HG03066 (cell line): ENCODE results near the gene CIC.

Experiments
- ATAC-seq: cut with Tn5 transposase; IDR thresholded peaks from one replicate; pipeline ENCODE4 v1.9.1; 2021; ENCODE audit warnings: low read depth; ENCODE audit not compliant: unreplicated experiment

Gene CIC

GRCh38 chr19:42275103-42275502 lies 6.1 kb downstream of the CIC start:
- ATAC-seq: no peak

DNA sequence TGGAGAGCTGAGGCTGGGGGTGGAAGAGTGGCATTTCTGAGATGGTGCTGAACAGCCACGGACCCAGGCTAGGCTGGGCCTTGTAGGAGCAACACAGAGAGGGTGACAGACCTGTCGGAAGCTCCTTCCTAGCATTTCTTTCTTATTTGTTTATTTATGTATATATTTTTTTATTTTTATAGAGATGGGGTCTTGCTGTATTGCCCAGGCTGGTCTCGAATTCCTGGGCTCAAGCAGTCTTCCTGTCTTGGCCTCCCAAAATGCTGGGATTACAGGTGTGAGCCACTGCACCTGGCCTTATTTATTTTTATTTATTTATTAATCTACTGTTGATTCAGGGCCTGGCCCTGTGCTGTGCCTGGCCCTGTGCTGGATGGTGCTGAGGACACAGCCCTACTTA lies 6.5 kb downstream of the CIC start:
- no peak for ATAC-seq

DNA sequence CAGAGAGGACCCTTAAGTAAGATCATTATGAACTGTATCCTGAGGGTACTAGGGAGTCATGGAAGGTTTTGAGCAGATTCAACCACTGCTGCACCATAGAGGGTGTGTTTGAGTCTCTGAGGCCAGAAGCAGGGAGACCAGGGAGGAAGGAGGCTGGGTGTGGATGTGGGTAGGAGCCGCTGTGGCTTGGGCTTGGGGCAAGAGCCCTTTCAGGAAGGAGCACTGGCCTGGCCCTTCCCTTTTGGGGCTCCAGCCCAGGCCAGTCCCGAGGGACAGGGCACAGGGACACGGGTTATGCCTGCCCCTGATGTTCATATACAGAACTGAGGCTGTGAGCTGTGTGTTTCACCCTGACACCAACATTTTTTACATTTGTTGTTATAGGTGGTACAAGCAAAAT lies 7.2 kb downstream of the CIC start:
- ATAC-seq: no peak

- ATAC-seq: no peak
These were observed 7.8 kb downstream of the CIC start for GRCh38 chr19:42276821-42277220.

- ATAC-seq: no peak
These were observed 8.9 kb downstream of the CIC start for GRCh38 chr19:42277821-42278451.

DNA sequence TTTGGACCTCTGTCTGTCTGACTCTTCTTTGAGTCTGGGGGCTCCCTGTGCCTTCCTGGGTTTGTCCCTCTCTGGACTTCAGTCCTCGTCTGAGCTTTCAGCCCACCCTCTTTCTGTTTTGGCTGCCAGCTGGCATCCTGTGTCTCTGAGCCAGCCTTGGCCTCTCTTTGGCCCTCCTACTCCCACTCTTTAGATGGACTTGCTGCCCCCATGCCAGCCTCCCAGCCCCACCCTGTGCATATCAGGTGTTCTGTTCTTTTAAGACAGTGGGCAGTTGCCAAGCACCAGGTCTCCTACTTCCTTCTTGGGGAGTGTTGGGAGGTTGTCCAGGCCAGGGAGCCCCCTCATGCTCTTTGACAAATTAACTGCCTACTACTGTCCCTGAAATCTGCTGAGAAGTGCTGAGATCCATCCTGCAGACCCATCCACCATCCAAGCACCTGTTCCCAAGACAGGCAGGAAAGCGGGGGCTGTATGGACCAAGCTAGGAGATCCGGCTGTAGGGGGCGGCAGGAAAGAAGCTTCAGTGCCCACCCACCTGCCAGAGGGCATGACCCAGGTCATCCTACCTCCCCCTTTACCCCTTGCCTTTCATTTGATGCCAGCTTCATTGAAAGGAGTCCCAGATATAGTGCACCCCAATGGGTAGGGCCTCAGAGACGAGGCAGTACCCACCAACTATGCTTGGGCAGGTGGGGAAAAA lies 9.6 kb downstream of the CIC start:
- ATAC-seq: no peak

DNA sequence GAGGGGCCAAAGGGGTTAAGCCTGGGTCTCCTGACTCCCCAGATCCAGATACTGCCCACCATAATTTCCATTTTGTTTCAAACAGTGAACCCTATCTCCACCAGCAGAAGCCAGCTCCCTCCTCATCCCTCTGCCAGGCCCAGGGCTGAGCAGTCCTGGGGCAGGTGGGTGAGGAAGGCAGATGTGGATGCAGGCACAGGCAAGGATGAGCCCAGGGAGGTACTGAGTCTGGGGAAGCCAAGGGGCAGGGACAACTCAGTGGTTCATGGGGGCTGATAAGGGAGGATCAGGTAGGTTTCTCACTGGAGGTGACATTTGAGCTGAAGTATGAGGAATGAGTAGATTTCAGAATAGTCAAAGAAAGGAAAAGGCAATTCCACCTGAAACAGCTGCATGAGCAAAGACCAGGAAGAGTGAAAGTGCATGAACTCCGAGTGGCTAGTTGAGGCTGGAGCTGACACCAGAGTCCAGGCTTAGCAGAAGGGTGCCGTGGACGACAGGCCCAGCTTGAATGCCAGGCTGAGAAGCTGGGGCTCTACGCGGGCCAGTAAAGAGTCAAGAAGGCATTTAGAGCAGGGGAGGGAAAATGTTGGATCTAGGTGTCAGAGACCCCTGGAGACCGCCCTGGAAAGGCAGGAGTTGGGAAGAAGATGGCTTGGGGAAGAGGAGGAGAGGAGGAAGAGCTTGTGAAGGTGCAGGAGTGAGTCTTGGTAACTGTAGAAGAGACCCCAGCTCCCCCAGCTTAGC lies 10.3 kb downstream of the CIC start:
- no peak for ATAC-seq

DNA sequence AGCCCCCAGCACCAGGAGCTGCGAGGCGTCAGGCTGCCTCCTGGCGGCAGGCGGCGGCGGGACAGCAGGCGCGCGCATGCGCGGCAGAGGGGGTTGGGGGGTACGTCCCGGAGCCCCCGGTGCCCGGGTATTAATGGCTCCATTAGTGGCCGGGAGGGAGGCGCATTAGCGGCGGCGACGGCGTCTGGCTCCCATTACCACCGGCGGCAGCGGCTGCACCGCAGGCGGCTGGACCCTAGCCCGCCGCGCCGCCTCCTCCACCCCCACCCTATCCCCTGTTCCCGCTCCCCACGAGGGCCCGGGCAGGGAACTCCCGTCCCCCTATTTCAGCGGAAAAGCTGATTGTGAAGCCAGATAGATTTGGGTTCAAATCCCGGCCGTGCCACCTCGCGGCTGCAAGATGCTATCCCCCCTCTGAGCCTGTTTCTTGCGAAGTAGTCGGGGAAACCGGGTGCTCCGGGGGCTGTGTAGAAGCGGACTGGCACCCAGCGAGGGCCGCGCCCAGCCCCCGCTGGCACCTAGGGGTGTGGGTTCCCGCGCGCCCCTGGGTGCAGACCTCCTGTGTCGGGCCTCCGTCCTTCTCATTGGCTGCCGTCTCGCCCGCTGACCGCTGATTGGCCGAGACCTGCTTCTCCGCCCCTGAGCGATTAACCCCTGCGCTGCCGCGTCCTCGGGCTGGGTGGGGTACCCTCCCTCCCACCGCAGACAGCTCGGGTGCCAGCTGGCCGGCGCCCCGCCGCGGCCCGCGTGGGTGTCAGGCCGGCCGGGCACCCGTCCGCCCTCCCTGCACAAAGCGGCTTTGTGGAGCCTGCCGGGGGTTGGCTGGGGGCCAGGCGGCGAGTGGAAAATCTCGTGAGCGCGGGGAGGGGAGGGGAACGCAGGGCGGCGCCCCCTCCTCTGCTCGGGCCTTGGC lies 11.1 kb downstream of the CIC start:
- ATAC-seq: peak; percentile 32

- no peak for ATAC-seq
These were observed 11.7 kb downstream of the CIC start for GRCh38 chr19:42280815-42281145.

GRCh38 chr19:42281146-42281826 lies 12.2 kb downstream of the CIC start:
- ATAC-seq: no peak

DNA sequence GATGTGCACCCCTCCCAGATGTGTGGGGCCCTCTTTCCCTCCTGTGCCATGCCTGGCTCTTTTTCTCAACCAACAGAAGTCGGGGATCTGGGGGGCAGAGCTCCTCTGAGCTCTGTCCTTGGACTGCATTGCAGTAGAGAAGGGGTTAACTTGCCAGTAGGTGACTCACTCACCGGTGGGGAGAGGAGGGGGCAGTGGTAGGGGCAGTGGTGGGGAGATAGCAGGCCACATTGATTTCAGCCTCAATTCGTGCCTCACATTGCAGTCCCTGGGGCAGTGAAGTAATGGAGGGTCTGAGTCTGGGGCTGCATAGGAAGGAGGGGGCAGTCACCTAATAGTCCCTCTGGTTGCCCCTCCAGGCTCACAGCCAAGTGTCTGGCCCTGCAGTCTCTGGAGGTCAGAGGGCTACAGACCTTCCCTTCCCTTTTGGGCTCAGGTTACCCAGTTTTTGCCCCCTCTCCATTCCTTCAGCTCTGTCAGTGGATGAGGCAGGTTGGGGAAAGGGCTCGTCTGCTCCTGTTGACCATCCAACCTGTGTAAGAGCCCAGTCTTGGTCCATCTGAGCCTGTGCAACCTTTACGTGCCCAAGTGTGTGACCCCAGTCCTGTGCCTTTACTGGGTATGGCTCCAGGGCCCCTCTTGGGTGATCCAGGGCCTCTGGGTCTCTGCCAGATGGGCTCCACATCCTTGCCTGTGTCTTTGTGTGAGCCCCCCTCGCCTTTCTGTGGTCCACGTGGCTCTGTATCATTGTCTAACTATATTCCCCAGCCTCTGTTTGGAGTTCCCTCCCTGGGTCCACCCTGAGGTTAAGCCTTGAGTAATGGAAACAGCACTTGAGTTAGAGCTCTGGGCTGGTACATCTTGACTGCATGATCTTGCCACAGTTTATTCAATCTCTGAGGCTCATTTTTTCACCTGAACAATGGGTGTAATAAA lies 13.0 kb downstream of the CIC start:
- no peak for ATAC-seq

DNA sequence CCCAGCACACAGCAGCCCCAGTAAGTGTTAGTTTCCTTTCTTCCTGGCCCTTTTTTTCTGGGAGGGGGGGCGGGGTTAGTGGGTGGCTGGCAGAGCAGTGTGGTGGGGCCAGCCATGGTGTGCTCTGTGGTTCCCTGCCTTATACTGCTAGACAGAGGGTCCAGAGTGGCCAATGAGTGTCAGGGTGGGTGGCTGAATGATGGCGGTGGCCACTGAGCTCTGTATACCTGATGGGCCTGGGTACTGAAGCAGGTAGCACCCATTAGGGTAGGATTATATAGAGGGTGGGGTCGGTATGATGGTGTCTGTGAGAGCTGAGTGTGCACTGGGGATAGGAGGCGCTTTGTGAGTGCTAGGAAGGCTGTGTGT lies 13.8 kb downstream of the CIC start:
- ATAC-seq: no peak

DNA sequence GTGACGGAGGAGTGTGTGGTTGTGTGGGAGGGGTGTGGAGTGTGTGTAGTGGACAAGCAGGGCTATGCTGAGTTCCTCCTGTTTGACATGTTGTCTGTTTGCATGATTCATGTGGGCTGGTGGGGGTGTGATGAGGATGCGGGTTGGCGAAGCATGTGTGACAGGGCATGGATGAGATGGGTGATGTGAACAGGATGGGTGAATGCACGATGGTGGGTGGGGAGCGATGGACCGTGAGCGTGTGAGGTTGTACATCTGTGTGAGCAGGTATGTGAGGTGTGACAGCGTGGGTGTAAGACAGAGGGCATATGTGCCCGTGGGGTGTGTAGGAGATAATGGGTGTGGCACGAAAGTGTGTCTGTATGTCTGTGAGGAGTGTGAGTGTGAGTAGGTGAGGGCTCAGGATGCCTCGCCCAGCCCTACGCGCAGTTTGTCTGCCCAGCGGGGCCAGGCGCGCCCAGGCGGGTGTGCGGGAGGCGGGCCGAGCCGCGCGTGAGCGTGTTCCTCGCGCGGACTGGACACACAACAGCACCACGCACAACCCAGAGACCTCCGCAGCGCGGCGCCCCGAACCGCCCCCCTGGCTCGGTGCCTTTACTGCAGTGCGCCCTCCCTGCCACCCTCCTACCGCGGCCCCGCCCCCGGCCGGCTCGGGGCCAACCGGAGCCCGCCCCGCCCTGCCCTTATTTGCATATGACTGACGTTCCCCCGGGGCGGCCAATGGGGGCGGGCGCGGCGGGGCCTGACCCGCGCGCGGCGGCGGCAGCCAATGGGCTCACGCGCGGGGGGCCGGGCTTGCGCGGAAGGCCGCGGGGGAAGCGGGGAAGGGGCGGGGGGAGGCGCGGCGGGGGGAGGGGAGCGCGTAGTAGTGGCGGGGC lies 14.4 kb downstream of the CIC start:
- ATAC-seq: peak; percentile 37

DNA sequence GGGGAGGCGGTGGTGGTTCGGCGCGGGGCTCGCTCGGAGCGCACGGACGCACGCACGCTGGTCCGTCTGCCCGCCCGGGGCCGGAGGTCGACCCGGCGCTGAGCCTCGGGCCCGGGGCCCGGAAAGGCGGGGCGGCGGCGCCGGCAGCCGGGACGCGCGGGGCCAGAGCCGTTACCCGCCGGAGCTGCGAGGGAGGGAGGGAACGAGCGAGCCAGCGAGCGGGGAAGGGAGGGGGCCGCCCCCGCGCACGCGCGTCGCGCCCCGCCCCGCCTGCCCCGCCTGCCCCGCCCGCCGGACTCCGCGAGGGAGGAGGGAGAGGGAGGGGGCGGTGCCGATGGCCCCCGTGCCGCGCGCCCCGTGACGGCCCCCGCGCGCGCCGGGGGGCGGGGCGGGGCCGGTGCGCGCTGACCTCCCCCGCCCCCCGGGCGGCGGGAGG lies 15.0 kb downstream of the CIC start:
- ATAC-seq: peak; percentile 23

- no peak for ATAC-seq
These were observed 15.7 kb downstream of the CIC start for GRCh38 chr19:42284591-42285341.

DNA sequence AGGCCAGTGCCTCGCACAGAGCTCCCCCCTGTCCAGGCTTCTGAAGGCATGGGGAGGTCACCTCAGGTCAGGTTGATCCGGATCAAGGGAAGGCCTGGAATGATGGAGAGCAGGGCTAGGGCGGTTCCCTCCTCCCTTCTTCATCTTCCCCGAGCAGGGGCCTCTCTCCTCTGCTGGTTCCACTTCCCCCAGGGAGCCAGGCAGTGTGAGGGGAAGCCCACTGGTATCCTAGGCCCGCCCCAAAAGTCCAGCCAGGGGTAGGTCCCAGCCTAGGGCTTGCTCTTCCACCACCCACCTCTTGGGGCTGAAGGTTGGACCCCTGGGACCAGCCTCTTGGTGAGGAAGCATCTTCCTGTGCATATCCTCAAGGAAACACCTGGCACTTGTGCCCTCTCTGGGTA lies 16.5 kb downstream of the CIC start:
- no peak for ATAC-seq

- ATAC-seq: no peak
These were observed 16.9 kb downstream of the CIC start for GRCh38 chr19:42285988-42286348.
